ENCODE results near the gene PDE10A.

GRCh38 chr6:165701005-165701404, 38.0 kb upstream of the PDE10A start:
- no peak for TF ChIP-seq CTCF (IDR thresholded peaks at IDR 0.05; ENCODE audit: insufficient read depth, low read depth, low read length)
- TF ChIP-seq EZH2 (IDR thresholded peaks at IDR 0.05; ENCODE audit: insufficient read depth, low read length) = no peak
